ENCODE measurements around the gene CAPRIN1.
A peak's percentile ranks its signal among the peaks of the same experiment; 100 is the strongest.

Gene CAPRIN1

GRCh38 chr11:34098813-34099212, 47.3 kb downstream of the CAPRIN1 start:
- DNase-seq = no peak

- DNase-seq = no peak
Measured at GRCh38 chr11:34104680-34105078, 53.1 kb downstream of the CAPRIN1 start.

- DNase-seq = peak; percentile 88
Measured at GRCh38 chr11:34105079-34105956, 53.8 kb downstream of the CAPRIN1 start, which contains the start of gene NAT10. NAT10 (plus strand) TSS chr11:34105629; CDS start chr11:34108226, 2,597 bp downstream.

- DNase-seq = no peak
Measured at GRCh38 chr11:34105957-34106504, 54.5 kb downstream of the CAPRIN1 start.

- no peak for DNase-seq
Measured at GRCh38 chr11:34111722-34112270, 60.3 kb downstream of the CAPRIN1 start.

- no peak for DNase-seq
Measured at GRCh38 chr11:34114014-34114413, 62.5 kb downstream of the CAPRIN1 start.

GRCh38 chr11:34114471-34114870, 62.9 kb downstream of the CAPRIN1 start:
- no peak for DNase-seq

- DNase-seq = no peak
Measured at GRCh38 chr11:34120651-34121050, 69.1 kb downstream of the CAPRIN1 start.

- DNase-seq = no peak
Measured at GRCh38 chr11:34124885-34125668, 73.5 kb downstream of the CAPRIN1 start.

GRCh38 chr11:34126959-34127848, 75.7 kb downstream of the CAPRIN1 start:
- no peak for DNase-seq

- DNase-seq = no peak
Measured at GRCh38 chr11:34128824-34129223, 77.3 kb downstream of the CAPRIN1 start.

GRCh38 chr11:34132261-34132965, 80.9 kb downstream of the CAPRIN1 start:
- DNase-seq = no peak

- no peak for DNase-seq
Measured at GRCh38 chr11:34134765-34135164, 83.2 kb downstream of the CAPRIN1 start.

- no peak for DNase-seq
Measured at GRCh38 chr11:34135439-34135838, 83.9 kb downstream of the CAPRIN1 start.

GRCh38 chr11:34136420-34136819, 84.9 kb downstream of the CAPRIN1 start:
- no peak for DNase-seq

GRCh38 chr11:34139346-34139745, 87.8 kb downstream of the CAPRIN1 start:
- no peak for DNase-seq

GRCh38 chr11:34140149-34140548, 88.6 kb downstream of the CAPRIN1 start:
- no peak for DNase-seq

GRCh38 chr11:34143048-34143447, 91.5 kb downstream of the CAPRIN1 start:
- no peak for DNase-seq

- DNase-seq = no peak
Measured at GRCh38 chr11:34145073-34145472, 93.5 kb downstream of the CAPRIN1 start.

GRCh38 chr11:34145847-34146381, 94.4 kb downstream of the CAPRIN1 start:
- no peak for DNase-seq

GRCh38 chr11:34146411-34146810, 94.9 kb downstream of the CAPRIN1 start:
- DNase-seq = no peak
